ENCODE results near the gene RBM8A. TPM values are rescaled to one million over a fixed set of nuclear protein-coding genes. Genes with fewer than 3 reads are reported as not detected.
"Not testable (repeated sequence)": the region's sequence is repeated elsewhere in the genome, so short reads cannot be mapped to it uniquely, and the experiment has no call there.

RBM8A gene
- polyA plus RNA-seq, 4 donors: 149 to 227 (median 195) TPM

DNA sequence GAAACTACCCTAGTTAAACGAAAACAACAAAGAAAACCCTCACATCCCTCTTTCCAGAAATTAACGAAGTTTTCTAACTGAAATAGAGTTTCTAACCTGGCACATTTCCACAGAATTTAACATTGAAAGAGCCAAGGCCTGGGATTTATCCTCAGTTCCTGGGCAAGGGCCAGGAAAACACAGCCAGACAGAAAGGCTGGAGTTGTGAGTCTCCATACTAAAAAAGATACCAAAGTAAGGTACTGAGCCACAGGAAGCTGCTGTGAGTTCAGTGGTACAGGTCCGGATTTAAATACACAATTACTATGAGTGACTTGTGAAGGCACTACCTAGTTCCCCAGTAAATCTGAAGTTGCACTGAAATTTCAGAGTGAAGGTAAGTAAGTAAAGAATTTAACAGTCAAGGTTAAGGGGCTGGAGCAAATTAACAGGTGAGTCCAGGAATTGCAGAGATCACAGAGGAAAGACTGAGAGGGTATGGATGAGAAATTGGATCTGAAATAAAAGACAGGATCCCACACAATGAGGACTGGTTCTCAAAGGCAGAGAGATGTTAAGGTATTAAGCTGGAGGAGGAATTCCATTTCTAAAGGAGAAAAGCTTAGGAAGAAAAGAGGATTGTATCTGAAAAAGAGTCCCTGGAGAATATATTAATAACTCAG lies 29.6 kb upstream of the RBM8A start:
- no peak for DNase-seq (ENCODE audit: low read depth in 4 of 4, low spot score in 3 of 4)

DNA sequence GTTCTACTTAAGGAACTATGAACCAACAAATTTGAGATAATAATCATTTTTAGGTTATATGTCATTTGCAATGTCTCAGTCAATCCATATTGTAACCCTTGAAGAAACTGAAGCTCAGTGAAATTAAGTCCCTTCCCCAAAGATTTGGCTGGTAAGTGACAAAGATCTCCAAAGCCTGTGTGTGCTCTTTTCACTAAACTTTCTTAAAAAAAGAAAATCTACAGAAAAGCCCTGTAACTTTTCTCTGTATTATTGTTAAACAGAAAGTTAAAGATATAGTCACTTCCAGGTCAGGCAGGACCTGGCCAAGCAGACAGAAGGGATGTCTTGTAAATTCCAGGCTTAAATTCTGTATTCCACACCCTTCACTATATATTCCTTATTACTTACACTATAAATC lies 29.1 kb upstream of the RBM8A start:
- DNase-seq (ENCODE audit: low read depth in 4 of 4, low spot score in 3 of 4): no peak

DNA sequence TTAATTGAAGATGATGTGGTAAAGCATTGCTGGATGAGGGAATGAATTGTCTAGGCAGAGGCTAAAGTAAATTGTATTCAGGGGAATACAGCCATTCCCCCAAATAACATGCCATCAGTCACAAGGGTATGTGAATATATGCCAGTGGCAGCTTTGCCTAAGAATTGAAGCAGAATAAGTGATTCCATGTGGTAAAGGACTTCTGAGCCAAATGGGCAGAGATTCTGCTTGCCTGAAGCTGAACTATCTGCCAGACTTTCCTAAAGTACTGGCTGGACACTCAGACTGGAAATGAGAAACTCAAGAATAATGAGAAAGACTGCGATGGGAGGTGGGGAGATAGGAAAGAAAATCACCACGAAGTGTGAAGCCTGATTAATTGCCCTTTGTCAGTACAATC lies 28.2 kb upstream of the RBM8A start:
- no peak for DNase-seq (ENCODE audit: low read depth in 4 of 4, low spot score in 3 of 4)

DNA sequence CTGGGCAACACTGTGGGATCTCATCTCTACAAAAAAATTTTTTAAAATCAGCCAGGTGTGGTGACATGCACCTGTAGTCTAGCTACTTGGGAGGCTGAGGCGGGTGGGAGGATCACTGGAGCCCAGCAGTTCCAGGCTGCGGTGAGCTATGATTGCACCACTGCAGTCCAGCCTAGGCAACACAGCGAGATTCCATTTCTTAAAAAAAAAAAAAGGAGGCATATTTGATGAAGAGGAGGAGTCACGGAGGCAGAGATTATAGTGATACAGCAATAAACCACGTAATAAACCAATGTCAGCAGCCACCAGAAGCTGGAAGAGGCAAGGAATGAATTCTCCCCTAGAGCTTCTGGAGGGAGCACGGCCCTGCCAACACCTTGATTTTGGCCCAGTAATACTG lies 26.6 kb upstream of the RBM8A start:
- DNase-seq (ENCODE audit: low read depth in 4 of 4, low spot score in 3 of 4): no peak

DNA sequence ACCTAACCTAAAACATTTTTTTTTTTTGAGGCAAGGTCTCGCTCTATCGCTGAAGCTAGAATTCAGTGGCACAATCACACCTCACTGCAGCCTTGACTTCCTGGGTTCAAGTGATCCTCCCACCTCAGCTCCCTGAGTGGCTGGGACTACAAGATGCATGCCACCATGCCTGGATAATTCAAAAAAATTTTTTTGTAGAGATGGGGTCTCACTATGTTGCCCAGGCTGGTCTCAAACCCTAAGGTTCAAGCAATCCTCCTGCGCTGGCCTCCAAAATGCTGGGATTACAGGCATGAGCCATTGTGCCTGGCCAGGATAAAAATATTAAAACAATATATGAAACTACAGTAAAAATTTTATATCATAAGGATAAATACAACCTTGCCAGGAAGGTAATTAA lies 25.6 kb upstream of the RBM8A start:
- no peak for DNase-seq (ENCODE audit: low read depth in 4 of 4, low spot score in 3 of 4)

DNA sequence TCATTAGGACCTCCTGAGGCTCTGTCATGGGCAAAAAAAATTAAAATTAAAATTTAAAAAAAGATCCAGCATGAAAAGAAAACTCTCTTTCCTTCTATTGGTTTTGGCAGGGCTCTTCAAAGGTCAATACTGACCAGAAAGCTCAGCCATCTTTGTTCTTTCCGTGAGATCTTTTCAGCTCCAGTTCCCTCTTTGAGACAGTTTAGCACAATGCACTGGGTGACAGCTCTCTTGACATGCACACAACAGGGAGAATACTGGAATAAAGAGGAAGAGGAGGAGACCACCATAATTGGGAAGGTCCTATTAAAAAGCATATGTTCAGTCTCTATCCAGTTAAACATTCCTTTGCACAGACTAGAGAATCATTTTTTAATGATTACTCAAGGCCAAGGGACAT lies 24.2 kb upstream of the RBM8A start:
- no peak for DNase-seq (ENCODE audit: low read depth in 4 of 4, low spot score in 3 of 4)

DNA sequence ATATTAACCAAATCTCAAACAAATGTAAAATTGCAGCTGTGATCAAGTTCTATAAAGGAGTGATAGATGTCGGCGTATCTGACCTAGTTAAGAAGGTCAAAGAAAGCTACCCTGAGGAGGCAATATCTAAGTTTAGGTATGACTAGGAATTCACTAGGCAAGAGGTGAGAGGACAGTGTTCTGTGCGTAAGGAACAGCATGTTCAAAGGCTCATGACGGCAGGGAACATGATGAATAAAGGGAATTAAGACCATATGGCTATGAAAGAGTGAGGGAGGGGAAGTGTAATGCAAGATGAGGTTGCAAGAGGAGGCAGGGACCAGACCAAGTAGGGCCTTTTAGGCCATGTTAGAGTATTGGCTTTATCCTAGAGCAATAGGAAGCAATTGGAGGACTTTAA lies 21.9 kb upstream of the RBM8A start:
- no peak for DNase-seq (ENCODE audit: low read depth in 4 of 4, low spot score in 3 of 4)

DNA sequence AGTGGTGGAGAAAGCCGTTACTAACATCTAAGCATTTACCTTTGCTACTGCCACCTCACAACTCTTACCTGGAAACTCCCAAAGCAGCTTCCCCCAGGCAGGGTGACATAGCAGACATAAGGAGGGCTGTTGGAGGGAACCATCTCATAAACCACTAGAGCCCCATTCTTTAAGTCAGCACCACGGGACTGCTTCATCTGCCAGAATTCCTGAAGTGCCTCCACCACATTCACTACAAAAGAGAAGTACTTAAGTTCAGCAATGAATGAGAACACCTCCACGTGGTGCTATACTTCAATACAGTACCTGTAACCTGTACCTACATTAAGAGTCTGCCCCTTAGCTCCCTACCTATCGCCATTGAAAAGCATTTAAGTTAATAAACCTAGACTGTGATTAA lies 20.3 kb upstream of the RBM8A start:
- DNase-seq (ENCODE audit: low read depth in 4 of 4, low spot score in 3 of 4): no peak

DNA sequence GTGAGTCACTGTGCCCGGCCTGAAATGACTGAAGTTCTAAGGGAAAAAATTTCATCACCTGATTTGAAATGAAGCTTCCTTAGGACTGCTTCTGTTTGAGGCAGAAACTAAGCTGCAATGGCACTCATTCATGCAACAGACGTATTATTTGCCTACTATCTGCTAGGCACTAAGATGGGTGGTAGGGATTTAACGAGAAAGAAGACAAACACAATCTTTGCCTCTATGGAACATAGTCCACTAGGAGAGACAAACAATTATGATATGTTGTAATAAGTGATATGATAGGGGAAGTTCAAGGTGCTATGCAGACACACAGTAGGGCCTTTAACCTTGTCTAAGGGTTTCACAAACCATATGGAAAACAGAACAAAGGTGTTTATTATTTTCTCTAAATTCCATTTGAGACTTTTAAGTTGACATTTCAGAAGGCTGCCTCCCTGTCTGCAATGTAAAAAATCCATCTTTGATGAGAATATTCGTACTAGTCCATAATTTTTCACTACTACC lies 19.2 kb upstream of the RBM8A start:
- DNase-seq (ENCODE audit: low read depth in 4 of 4, low spot score in 3 of 4): no peak

DNA sequence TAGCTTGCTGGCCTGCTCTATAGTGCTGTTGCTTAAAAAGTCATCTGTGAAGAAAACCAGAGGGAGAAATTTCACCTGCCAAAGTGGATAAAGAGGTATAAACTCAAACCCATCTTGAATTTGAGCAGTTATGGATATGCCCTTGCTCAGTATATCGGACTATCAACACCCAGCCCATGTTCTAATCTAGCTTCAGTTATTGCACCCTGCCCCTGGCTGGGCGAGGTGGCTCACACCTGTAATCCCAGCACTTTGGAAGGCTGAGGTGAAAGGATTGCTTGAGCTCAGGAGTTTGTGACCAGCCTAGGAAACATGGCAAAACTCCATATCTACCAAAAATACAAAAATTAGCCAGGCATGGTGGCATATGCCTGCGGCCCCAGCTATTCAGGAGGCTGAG lies 17.2 kb upstream of the RBM8A start:
- no peak for DNase-seq (ENCODE audit: low read depth in 4 of 4, low spot score in 3 of 4)

DNA sequence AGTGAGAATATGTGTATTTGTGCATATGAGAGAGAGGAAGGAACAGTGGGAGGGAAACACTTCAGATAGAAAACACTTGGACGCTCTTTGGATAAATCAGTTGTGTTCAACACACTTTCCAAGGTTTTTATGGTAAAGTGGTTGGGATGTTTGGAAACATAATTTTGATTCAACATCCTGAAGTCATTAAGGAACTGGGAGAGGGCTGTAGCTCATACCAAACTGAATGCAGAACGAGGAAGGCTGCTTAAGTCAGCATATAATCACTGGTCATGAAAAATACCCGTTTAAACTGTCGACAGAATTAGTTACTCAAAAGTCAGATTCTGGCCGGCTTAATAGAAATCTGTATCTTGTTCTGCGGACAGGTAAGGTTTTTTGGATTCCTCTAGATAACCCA lies 15.6 kb upstream of the RBM8A start:
- DNase-seq (ENCODE audit: low read depth in 4 of 4, low spot score in 3 of 4): no peak

DNA sequence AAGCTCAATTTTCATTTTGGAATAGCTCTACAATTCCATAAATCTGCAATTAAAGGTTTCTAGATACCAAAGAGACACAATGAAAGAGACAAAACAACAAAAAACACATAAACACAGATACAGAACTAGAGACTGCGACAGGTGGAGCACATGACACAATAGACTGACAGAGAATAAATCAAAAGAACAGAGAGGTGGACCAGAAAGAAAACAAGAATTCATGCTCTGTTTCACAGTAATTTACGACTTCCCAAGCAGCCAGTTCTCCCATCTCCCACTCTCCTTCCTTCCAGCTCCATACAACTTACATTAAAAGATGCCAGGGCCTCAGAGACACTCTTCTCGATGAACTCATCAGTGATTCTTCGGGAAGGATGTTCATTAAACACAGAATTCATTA lies 15.1 kb upstream of the RBM8A start:
- no peak for DNase-seq (ENCODE audit: low read depth in 4 of 4, low spot score in 3 of 4)

DNA sequence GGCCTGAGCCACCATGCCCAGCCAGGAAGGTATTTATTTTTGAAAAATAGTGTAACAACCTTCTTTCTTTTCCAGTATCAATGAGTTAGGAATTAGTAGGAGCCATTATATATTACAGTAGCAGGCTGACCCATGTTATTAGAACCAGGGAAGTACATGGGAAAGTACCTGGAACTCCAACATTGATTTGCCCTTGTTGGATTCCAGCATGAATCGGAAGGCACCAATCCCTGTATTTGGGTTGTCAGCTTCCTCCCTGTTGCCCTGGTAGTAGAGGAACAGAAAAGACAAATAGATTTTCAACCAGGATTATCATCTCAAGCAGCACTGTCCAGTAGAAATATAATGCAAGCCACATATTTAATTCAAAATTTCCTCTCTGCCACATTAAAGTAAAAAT lies 10.2 kb upstream of the RBM8A start:
- no peak for DNase-seq (ENCODE audit: low read depth in 4 of 4, low spot score in 3 of 4)

DNA sequence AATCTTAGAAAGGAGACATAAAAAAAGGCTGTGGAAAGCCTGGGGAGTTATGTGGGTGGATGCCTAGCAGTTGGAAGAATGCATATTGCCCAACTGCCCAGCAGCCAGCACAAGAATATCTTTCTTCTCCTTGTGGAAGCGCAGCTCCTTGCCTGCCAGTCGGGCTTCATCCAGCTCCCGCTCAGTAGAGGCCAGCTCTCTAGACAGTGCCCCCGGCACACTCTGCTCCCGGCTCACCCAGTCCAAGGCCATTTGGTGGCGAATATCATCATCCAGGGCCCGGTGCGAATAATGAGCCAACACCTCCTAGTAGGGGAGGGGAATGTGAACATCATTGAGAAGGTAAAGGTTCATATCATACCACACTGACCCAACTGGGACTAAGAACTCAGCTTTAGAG lies 9.0 kb upstream of the RBM8A start:
- DNase-seq (ENCODE audit: low read depth in 4 of 4, low spot score in 3 of 4): no peak

DNA sequence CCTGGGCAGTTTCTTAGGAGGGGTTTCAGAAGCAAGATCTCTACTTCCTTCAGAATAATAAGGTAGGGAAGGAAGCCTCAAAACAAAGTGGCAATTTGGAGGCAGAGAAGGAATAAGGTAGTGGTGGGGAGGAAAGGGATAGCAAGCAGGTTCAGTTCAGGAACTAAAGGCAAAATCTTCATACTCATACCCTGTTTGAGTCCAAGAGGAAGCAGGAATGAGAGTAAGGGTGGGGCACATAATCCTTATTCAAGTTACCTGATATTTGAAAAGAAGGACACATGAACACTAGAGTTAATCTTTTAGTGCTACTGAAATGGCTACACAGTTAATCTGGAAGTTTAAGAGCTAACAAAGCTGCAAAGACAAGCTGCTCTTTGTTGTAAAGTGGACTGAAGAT lies 8.4 kb upstream of the RBM8A start:
- no peak for DNase-seq (ENCODE audit: low read depth in 4 of 4, low spot score in 3 of 4)

DNA sequence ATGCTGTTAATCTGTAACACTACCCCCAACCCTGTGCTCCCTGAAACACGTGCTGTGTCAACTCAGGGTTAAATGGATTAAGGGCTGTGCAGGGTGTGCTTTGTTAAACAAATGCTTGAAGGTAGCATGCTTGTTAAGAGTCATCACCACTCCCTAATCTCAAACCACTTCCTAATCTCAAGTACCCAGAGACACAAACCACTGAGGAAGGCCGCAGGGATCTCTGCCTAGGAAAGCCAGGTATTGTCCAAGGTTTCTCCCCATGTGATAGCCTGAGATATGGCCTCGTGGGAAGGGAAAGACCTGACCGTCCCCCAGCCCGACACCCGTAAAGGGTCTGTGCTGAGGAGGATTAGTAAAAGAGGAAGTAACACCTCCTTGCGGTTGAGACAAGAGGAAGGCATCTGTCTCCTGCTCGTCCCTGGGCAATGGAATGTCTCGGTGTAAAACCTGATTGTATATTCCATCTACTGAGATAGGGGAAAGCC lies 5.3 kb upstream of the RBM8A start:
- DNase-seq (ENCODE audit: low read depth in 4 of 4, low spot score in 3 of 4): not testable (repeated sequence)

DNA sequence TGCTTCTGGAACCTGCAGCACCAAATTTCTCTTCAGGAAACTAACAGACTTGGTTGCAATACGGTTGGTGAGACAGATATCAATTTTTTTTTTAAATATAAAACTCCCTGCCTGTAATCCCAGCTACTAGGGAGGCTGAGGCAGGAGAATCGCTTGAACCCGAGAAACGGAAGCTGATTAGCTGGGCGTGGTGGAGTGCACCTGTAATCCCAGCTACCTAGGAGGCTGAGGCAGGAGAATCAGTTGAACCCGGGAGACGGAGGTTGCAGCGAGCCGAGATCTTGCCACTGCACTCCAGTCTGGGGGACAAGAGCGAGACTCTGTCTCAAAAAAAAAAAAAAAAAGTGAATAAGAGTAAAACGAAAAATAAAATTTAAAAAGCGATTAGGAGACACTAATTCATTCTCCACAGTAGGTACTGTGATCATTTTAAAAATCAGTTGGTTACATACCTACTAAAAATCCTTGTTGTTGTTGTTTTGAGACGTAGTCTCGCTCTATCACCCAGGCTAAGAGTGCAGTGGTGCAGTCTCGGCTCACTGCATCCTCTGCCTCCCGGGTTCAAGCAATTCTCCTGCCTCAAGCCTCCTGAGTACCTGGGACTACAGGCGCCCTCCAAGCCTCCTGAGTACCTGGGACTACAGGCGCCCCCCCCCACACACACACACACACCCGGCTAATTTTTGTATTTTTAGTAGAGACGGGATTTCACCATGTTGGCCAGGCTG lies 796 bp upstream of the RBM8A start:
- DNase-seq (ENCODE audit: low read depth in 4 of 4, low spot score in 3 of 4): no peak

DNA sequence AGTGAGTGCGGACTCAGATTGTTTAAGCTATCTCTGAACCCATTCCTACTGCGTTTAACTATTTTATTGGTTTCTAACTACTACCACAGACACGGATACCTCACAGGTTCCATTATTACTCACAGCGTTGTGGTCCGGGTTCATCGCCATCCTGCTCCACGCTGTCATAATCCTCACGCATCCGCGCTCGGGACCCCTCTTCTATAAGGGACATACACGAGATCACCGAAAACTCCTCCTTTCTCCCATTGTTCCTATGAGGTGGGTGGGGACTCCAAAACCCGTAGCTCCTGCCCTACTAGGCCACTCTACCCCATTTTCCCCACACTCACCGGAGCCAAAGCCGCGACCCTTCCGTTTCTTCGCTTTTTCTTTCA lies 610 bp downstream of the RBM8A start:
- DNase-seq (ENCODE audit: low read depth in 4 of 4, low spot score in 3 of 4): no peak

DNA sequence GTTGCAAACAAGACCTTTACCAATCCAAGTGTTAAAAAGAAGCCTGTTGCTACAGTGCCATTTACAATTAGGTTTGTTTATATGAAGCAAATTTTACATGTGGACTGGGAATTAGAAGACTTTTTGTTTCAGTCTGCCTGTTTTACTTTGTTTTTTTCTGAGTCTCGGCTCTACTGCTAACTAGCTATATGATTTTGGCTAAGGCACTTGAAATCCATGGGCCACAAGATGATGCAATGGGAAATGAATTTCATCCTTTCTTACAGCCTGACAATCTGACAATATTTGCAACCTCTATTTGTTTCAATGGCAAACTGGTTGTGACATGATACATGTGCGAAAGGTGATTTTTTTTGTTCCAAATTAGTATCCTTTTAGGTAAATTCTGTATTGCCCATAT lies 5.0 kb downstream of the RBM8A start:
- no peak for DNase-seq (ENCODE audit: low read depth in 4 of 4, low spot score in 3 of 4)

DNA sequence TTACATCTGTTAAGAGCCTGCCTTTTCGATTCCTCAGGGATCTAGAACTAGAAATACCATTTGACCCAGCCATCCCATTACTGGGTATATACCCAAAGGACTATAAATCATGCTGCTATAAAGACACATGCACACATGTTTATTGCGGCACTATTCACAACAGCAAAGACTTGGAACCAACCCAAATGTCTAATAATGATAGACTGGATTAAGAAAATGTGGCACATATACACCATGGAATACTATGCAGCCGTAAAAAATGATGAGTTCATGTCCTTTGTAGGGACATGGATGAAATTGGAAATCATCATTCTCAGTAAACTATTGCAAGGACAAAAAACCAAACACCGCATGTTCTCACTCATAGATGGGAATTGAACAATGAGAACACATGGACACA lies 7.0 kb downstream of the RBM8A start:
- not testable (repeated sequence) for DNase-seq (ENCODE audit: low read depth in 4 of 4, low spot score in 3 of 4)

DNA sequence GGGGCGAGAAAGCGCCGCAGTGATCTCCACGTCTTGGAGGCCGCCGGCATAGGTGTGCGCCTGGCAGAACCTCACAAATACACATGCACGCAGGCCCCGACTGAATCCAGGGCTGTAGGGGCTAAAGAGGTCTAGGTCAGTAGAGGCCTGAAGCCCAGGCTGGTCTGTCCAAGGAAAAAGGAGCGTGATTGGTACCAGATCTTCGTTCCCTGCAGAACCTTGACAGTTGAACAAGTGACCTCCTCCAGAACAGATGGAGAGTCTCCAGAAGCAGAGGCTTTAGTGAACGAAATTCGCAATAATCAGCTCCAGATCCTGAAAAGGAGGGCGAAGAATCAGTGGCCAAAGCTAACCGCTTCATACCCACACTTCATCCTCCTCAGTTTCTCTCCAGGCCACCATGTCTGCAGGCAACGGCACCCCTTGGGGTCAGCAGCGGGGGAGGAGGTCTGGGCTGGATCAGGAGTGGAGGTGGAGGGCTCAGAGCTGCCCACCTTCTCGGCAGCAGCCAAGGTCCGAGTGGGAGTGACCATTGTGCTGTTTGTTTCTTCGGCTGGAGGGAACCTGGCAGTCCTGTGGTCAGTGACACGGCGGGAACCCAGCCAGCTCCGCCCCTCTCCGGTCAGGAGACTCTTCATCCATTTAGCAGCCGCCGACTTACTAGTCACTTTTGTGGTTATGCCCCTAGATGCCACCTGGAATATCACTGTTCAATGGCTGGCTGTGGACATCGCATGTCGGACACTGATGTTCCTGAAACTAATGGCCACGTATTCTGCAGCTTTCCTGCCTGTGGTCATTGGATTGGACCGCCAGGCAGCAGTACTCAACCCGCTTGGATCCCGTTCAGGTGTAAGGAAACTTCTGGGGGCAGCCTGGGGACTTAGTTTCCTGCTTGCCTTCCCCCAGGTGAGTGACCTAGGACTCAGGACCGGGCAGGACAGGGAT lies 8.0 kb downstream of the RBM8A start:
- DNase-seq (ENCODE audit: low read depth in 4 of 4, low spot score in 3 of 4): peak in 1 of 4 donors; percentile 12

Data from left renal pelvis (tissue), 4 donors.